Stomach (tissue), 4 donors: ENCODE data around the gene DDT.

Experiments used
- POLR2A ChIP-seq, 4 donors: fragments of 450-650 bp; IDR thresholded peaks; one replicate each; pipeline ENCODE4 v1.6.1; 2016; ENCODE audit warnings: antibody characterized with exemption in 4 of 4, control low read depth in 2 of 4, mild to moderate bottlenecking in 1 of 4, moderate library complexity in 1 of 4
- POLR2AphosphoS5 ChIP-seq, 3 donors: sonication (generic); formaldehyde crosslinking; IDR thresholded peaks; one replicate each; pipeline ENCODE4 v1.6.1; 2016; ENCODE audit warnings: antibody characterized with exemption in 3 of 3

DNA sequence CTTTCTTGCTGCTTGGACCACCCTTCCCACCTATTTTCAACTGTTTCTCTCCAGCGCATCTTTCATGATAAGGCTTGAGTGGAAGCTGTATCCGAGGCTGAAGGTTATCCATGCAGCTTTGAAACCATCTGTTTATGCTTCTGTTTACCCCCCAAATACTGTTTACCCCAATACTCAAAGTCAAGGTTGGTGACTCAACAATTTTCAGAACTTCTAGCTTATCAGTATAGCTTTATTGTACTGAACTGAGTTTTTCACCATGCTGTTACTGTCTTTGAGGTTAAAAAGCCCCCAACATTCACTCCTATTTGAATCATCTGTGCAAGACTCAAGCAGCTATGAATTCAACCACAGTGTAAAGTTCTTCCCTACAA is 35.8 kb upstream of the DDT start:
- TF ChIP-seq POLR2AphosphoS5 (IDR thresholded peaks at IDR 0.05) (no peak), POLR2A (IDR thresholded peaks at IDR 0.05) (no peak)
